GM19240 (cell line): ENCODE data around the gene STK32C.

Experiments
- DNase-seq: peaks from one replicate; pipeline ENCODE4 v3.0.0; 2011; ENCODE audit warnings: low spot score; ENCODE audit not compliant: insufficient read length

Gene STK32C

DNA sequence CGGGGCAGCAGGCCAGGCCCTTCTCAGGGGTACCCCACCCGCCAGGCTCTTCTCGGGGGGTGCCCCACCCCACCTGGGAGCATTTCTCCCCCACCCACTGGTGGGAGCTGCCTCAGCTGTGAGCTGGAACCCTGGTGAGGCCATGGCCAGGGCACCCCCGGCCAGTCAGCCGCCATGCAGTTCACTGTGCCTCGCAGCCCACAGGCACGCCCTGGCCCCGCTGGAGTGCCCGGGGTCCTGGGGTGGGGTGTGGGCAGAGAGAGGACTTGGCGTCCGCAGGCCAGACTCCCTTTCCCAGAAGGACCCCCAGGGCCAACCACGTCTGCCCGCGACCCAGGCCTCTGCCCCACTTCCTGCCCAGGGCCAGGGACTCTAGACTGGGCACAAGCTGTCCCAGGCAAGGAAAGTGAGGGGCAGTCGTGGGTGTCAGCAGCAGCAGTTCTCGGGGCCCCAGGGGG is 107.9 kb downstream of the STK32C start:
- no peak for DNase-seq

DNA sequence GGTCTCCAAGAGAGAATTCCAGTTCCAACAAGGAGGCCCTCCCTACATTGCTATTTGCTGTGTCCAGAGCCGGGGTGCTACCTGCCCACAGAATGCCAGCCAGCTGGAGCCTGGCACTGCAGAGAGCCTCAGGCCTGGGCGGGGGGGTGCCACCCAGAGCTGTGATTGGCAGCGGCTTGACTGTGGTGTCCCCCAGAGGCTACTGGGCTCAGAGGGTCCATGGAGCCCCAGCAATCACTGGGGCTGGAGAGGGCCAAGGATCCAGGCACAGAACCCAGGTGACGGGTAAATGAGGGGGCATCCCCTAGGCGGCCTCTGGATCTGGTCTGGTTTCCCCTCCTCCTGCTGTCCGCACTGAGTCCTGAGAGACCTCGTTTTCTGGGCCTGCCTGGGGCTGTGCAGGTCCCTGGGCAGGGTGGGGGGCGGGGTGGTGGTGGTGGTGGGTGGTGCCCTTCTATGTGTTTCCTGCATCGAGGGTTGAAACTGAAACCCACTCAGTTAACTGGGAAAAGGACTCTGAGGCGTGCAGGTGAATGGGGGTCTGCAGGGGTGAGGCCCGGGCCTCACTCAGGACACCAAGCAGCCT is 108.4 kb downstream of the STK32C start:
- DNase-seq: no peak

DNA sequence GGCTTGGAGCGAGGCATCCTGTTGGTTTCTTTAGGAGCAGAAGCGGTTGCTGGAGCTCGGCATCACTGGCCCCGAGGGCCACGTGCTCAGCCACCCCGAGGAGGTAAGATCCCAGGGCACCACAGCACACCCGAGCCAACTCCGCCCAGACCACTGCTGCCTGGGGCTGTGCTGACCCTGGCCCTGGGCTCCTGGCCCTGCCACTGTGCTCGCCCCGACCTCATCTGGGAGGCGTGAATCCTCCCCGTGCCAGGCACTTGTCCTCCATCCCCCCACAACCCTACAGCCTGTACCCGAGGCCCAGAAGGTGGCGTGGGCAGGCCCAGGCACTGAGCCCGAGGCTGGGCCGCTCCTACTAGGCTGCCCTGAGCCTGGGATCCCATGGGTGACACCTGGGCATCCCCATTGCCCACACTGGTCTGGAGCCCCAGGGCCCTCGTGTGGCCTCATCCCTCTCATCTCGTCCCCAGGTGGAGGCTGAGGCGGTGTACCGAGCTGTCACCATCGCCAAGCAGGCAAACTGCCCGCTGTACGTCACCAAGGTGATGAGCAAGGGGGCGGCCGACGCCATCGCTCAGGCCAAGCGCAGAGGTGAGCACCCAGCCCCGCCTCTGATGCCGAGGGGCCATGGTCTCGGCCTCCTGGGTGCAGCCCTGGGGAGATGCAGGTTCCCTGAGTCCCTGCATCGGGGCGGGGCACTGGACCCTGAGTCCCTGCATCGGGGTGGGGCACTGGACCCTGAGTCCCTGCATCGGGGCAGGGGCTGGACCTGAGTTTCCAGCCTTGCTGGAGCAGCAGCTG is 109.2 kb downstream of the STK32C start:
- no peak for DNase-seq

DNA sequence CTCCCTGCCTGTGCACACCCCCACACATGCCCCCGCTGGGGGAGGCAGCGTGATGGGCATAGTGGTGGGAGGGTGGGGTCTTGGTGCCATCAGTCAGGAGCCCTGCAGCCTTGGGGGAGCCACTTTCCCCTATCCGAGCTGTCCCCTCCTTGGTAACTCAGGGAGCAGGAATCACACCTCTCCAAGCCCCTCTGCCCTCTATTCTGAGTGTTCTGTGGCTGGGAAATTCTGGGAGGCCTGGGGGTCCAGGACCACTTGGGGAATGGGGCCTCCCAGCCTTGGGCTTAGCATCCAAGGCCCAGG is 109.7 kb downstream of the STK32C start:
- no peak for DNase-seq

DNA sequence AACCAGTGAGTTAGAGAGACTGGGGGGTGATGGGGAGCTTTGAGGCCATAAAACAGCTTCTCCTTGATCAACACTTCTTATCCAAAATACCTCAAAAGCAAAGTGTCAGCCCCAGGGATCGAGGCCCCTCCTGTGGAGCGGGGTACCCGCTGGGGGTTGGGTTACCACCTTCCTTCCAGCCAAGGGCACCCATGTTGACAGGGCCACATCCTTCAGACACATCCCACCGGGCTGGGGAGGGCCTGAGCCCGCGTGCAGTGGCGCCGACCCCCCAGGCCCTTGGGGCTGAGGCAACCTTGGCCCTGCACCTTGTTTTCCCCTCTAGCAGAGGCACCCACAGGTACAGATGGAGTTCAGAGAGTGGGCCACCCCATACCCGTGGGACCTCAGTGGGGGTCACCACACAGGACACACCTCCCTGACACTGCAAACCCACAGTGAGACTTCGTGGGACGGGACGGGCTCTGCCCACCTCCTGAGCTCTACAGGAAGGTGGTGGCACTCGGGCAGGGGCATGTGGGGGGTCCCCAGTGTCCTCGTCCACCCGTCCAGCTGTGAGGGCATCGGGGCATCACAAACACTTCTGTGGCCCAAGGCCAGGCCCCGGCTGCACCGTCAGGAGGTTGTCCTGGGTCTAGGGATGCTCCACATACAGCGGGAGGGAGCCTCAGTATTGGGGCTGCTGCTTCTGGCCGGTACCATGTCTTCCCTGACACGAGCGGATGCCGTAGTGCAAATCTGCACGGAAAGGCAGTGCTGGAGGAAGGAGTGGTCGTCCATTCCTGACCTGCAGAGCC is 110.3 kb downstream of the STK32C start:
- DNase-seq: no peak

DNA sequence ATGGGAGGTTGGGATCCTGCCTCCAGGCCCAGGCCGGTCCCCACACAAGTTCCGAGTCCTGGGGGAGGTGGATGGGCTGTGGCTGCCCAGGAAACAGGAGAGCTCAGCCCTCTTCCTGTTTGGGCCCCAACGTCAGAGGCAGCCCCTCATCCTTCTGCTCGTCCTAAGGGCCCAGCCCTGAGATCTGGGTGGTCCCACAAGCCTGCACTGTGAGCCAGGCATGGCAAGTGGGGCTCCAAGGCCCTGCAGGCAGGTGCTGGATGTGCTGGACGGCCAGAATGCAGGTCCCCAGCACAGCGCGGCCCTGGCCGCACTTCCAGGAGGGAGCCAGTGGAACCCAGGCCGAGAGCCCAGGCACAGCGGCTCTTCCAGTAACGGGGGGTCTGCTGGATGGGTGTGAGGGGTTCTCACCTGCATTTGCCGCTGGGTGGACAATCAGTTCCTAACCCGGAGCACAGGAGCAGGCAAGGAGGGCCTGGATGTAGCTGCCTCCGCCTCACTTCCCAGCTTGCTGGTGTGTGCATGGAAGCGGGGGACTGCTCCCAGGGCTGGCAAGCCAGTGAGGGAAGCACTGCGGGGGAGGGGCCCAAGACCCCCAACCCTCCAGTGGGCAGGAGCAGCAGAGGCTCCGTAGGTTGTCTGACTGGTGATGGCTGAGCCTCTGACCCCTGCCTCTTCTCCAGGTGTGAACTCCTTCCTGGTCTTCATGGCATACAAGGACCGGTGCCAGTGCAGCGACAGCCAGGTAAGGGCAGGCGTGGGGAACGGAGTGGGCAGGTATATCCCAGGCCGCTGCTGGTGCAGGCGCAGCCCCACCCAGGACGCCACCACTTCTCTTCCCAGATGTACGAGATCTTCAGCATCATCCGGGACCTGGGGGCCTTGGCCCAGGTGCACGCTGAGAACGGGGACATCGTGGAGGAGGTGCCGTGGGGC is 111.3 kb downstream of the STK32C start:
- no peak for DNase-seq

DNA sequence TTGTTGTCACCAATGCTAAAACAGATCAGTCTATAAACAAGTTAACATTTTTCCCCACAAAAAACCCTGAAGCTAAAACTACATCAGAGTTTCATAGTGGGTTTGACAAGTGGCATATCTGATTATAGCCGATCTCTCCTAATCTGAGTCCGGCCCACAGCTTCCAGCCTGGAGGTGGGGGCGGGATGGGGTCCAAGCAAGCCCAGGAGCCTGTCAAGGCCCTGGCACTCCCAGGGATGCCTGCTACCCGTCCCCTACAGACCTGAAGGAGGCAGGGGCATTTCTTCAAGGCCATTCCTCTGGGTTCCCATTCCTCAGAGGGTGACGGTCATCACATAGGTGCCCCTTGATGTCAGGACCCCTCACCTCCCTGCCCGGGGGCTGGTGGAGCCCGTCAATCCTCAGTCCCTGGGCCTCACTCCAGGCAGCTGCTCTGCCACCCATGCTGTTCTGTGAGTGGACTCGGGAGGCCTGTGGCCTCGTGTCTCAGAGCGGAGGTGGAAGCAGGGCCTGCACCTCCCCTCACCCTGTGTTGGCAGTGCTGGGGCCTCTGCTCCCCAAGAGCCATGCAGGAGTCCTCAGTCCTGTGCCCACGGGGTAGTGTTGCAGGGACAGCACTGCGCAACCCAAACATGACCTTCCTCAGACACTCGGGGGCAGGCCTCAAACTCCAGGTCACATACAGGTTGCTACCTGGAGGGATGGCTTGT is 112.2 kb downstream of the STK32C start:
- no peak for DNase-seq

DNA sequence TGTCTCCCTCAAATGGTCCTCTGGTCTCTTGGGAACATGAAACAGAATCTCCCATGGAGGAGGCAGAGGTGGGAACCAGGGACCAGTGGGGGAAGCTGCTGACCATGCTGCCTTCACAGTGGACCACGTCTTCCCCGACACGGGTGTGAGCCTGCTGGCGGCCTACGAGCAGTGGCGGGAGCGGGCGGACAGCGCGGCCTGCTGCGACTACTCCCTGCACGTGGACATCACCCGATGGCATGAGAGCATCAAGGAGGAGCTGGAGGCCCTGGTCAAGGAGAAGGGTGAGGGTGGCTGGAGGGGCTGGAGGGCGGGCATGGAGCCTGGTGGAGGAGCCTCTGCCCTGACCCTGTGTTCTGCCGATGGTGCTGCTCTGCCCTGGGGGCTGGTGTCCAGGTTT is 113.0 kb downstream of the STK32C start:
- no peak for DNase-seq

DNA sequence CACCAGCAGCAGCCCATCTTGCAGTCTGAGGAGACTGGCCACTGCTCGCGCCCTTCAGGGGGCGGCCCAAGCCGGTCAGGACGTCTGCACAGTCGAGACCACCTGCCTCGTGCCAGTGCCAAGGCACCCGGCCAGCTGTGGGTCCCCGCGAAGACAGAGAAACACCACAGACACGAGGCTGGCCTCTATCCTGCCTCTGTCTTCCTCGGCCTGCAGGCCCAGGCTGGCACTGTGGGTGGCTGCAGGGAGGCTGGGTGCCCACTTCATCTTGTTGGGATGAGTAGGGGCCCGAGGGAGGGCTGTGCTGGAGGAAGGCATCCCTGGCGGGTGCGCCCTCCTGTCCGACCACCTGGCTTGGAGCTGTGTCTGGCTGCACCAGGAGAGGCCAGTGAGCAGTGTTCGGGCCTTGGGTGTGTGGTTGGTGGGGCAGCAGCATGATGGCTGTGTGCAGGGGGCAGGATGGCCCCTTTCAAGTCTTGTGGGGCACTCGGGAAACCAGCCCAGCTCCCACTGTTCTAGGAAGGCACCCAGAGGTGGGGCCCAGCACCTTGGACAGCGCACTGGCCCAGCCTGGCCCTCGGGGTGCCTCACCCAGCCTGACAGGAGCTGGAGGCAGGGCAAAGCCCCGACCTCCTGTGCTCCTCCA is 113.7 kb downstream of the STK32C start:
- DNase-seq: no peak

DNA sequence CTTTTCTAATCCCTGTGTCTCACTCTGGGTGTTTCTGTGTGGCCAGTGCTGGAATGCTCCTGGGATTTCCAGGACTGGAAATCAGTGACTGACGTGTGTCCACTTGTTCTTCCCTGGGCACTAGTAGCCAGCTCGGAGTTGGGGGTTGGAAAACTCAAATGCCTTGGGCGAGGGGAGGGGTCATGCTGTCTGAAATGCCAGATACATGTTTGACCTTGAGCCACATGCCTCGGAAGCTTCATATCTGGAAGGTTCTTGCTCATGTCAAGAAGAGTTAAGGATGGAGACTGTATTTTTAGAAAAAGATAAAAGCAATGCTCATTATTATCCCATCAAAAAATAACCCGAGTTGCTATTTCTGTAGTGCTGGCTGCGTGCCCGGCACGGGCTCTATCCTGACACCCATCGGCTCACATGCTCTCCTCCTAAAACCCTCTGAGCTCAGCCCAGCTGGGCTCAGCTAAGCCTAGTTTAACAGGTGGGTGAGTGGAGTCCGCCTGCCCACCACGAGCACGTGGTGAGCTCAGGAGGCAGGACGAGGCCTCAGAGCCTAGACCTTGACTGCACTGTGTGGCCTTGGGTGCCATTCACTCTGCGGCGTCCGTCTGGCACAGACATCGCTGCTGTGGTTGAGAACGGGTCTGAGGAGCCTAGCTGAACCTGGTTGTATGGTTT is 114.6 kb downstream of the STK32C start:
- no peak for DNase-seq

DNA sequence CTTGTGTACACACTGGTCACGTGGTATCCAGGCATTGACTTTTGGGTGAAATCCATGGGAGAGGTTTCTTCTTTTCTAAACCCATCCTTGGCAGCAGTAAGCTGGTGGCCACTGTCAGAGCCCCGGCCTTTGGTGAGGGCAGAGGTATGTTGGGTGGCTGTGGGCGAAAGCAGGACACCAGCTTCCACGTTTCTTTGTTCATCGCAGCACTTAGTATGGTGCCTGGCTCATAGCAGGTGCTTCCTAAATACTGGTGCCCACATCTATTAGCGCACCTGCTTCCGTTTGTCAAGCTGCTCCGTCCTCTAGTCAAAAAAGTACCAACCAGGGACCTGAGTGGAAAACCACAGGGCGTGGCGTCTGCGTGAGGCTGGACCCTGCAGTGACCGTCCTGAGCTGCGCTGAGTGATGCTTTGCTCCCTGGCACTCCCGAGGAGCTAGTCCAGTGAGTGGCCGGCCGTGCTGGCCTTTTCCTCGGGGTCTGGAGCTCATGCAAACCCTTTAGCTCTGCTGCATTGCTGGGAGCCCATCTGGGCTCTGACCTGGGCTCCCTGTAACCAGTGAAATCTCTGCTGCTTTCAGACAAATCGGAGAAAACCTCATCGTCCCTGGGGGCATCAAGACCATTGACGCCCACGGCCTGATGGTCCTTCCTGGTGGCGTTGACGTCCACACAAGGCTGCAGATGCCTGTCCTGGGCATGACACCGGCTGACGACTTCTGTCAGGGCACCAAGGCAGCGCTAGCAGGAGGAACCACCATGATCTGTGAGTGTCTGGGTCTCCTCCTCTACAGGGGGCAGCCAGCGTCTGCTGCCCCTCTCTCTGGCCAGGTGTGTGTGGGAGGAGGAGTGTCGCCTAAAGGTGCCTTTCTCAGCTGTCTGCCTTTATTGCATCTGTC is 115.4 kb downstream of the STK32C start:
- DNase-seq: no peak

DNA sequence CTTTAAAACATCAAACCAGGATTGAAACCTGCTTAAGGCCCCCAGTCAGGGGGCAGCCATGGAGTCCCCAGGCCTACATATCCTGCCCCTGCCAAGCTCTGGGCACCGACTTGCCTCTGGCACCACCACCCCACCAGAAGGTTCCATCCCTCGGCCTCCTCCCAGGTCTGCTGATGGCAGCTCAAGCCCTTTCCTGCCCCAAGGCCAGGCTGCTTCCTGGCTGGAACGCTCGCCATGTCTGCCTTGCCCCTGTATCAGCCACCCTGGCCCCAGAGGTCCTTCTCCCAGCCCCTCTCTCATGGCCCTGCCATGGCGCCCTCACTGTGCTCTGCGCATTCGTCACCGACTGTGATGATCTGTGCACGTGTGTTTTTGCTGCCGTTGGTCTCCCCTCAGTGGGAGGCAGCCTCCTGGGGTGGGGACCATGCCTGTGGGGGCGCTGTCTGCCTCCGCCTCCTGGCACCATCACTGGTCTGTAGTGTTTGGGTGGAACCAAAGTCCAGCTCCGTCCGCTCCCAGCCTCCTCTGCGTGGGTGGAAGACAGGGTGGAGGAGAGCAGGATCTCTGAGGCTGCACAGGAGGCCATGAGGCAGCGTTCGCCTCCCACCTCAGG is 117.8 kb downstream of the STK32C start:
- no peak for DNase-seq

DNA sequence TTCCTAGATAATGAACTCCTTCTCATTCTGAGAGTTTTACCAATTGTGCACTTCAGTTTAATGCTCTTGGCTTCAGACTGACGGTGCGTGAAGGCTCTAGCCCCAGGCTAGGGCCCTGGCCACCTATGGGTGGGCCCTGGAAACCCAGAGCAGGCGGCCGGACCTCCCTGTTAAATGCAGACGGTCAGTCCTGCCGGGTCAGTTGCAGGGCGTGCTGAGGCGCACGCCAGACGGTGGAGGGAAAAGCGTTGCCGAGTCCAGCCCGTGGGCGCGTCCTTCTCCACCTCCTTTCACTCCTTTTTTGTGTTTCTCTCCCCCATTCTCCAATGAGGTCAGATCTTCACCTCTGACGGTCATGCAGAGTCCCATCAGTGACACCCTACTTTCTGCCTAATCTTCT is 118.7 kb downstream of the STK32C start:
- no peak for DNase-seq

DNA sequence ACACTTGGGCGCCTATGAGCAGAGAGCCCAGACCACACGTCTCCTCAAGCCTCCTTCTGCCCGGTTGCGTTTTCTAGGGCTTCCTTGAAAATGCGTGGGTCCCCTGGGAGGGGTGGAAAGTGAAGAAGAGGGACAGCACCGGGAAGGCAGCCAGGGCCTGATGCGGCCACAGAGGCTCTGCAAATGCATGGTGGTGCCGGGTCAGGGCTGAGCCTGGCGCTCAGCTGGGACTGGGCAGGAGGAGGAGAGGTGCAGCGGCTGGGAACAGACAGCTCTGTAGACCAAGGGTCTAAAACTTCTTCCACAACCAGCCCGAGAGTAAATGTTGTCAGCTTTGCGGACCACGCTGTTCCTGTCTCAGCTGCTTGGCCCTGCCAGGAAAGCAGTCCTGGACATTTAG is 119.4 kb downstream of the STK32C start:
- no peak for DNase-seq

DNA sequence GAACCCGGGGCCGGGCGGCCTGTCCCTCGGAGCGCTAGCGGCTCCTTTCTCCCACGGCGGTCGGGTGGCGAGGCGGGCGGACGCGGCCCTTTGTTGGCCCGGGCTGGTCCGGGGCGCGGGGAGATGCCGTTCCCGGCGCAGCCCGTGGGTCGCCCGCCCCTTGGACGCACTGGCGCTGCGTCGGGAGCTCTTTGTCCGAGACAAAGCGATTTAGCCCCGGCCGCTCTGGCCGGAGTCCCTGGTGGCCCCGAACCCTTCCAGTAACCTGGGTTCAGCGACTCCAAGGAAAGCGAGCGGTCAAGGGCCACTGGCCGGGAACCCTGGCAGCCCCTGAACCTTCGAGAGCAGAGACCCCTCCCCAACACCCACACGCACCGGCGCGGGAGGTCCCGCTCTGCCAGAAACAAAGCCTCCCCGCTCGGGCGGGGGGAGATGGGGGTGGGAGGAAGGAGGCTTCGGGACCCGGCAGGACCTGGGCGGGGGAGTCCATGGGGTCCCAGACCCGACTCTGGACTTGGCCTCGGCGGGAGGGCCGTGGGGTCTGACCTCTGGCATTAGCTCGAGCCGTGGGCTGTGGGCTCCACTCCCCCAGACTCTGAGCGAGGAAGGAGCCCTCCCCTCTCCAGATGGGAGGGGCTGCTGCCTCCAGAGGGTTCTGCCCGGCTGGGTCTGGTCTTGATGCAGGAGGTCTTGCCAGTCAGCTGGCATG is 120.2 kb downstream of the STK32C start:
- no peak for DNase-seq

DNA sequence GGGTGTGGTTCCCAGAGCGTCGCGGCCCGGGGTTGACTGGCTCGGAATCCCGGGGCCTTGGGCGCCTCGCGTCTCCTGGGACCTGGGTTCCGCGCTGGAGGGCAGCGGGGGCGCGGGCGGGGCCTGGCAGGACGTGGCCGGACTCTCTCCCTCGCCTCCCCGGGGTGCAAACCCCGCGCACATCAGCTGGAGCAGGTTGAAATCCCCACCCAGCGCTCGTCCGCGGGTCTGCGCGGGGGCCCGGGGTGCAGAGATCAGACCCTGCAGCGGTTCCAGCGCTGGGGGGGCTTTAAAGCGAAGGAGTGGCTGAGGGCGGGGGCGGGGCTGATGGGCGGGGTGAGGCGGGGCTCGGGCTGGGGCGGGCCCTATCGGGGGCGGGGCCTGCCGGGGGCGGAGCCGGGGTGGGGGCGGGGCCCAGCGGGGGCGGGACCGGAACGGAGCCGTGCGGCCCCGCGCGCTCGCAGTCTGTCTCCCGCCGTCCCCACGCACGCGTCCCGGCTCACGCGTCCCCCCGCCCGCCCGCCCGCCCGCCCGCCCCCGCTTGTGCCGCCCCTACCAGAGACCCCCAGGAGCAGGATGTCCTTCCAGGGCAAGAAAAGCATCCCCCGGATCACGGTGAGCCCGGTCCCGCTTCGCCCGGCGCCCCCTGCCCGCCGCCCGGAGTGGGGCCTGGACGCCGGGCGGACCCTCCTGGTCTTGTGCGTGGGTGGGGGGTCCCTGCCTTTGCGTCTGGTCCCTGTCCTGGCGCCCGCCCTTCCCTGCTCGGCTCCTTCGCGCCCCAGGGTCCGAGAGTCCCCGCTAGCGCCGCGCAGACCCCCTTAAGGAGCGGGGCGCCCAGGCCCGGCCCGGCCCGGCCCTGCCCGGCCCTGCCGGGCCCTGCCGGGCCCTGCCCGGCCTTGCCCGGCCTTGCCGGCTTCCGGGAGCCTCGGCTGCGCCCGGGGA is 121.0 kb downstream of the STK32C start, which contains the start of gene DPYSL4:
Gene DPYSL4 (plus strand): TSS at position 461 of the 942 bp plus-strand sequence. CDS start 116 bp downstream, at position 577.
- DNase-seq: no peak
